Loucy (cell line): Measurements from ENCODE around the gene PEA15.

Source experiments
- H2AFZ ChIP-seq: fragments of 200-600 bp; sonication (generic); 2 replicates; pipeline ENCODE4 v1.6.0; 2016; ENCODE audit warnings: antibody characterized with exemption, mild to moderate bottlenecking, low read length, moderate library complexity
- H3F3A ChIP-seq: fragments of 200-600 bp; 2 replicates; pipeline ENCODE4 v1.6.0; 2016; ENCODE audit warnings: antibody characterized with exemption, low read depth, mild to moderate bottlenecking
- H3K27me3 ChIP-seq: fragments of 200-600 bp; sonication (generic); 2 replicates; pipeline ENCODE4 v1.6.1; 2014; ENCODE audit warnings: low read length, mild to moderate bottlenecking; ENCODE audit not compliant: insufficient read depth, poor library complexity, severe bottlenecking
- H3K36me3 ChIP-seq: fragments of 200-600 bp; sonication (generic); 2 replicates; pipeline ENCODE4 v1.6.1; 2016; ENCODE audit warnings: low read length; ENCODE audit not compliant: insufficient read depth
- H3K4me1 ChIP-seq: fragments of 200-600 bp; sonication (generic); 2 replicates; pipeline ENCODE4 v1.5.1; 2014; ENCODE audit warnings: low read length, mild to moderate bottlenecking; ENCODE audit not compliant: insufficient read depth, poor library complexity, severe bottlenecking
- H3K4me2 ChIP-seq: fragments of 200-600 bp; sonication (generic); 2 replicates; pipeline ENCODE4 v1.6.0; 2014; ENCODE audit warnings: antibody characterized with exemption, low read length, low read depth, mild to moderate bottlenecking; ENCODE audit not compliant: poor library complexity, severe bottlenecking
- H3K4me3 ChIP-seq: fragments of 200-600 bp; sonication (generic); 2 replicates; pipeline ENCODE4 v1.5.1; 2014; ENCODE audit warnings: low read length, mild to moderate bottlenecking, mixed read lengths; ENCODE audit not compliant: poor library complexity, severe bottlenecking
- H3K79me2 ChIP-seq: fragments of 200-600 bp; sonication (generic); 2 replicates; pipeline ENCODE4 v1.6.1; 2014; ENCODE audit warnings: low read length; ENCODE audit not compliant: insufficient read depth
- H3K9ac ChIP-seq: fragments of 200-600 bp; sonication (generic); 2 replicates; pipeline ENCODE4 v1.6.0; 2014; ENCODE audit warnings: mild to moderate bottlenecking, low read depth, low read length, moderate library complexity; ENCODE audit not compliant: poor library complexity, severe bottlenecking
- H3K9me2 ChIP-seq: fragments of 200-600 bp; sonication (generic); replicated peaks from 2 replicates; pipeline ENCODE4 v1.6.1; 2016; ENCODE audit warnings: low read depth, low read length, mixed read lengths
- H3K9me3 ChIP-seq: fragments of 200-600 bp; sonication (generic); 2 replicates; pipeline ENCODE4 v1.6.1; 2014; ENCODE audit warnings: mild to moderate bottlenecking, antibody characterized with exemption, low read length, low read depth; ENCODE audit not compliant: insufficient read depth
- H4K20me1 ChIP-seq: fragments of 200-600 bp; sonication (generic); 2 replicates; pipeline ENCODE4 v1.6.0; 2014; ENCODE audit warnings: antibody characterized with exemption, low read length, mild to moderate bottlenecking; ENCODE audit not compliant: insufficient read depth, poor library complexity, severe bottlenecking
- CTCF ChIP-seq: fragments of 200-600 bp; sonication (generic); conservative IDR thresholded peaks from 2 replicates; pipeline ENCODE4 v1.5.1; 2014; ENCODE audit warnings: mild to moderate bottlenecking, antibody characterized with exemption, low read length
- EZH2phosphoT487 ChIP-seq: fragments of 200-600 bp; IDR thresholded peaks from 2 replicates; pipeline ENCODE4 v1.6.1; 2018; ENCODE audit warnings: antibody characterized with exemption, mild to moderate bottlenecking, moderate library complexity, borderline replicate concordance

PEA15 gene

GRCh38 chr1:160186246-160186645 lies 18.9 kb upstream of the PEA15 start:
- Histone ChIP-seq H3K4me2 (no peak overlapping the region), H3K4me1 (no peaks in the 10 kb centered on the region), H3K9me2 (no peaks in the 10 kb centered on the region), H3K9me3 (no peaks in the 10 kb centered on the region), H4K20me1 (no peaks in the 10 kb centered on the region), H3F3A (no peaks in the 10 kb centered on the region), H2AFZ (no peak overlapping the region), H3K36me3 (no peaks in the 10 kb centered on the region), H3K4me3 (no peak overlapping the region), H3K79me2 (no peaks in the 10 kb centered on the region), H3K9ac (no peak overlapping the region), H3K27me3 (no peaks in the 10 kb centered on the region)
- TF ChIP-seq EZH2phosphoT487 (no peak), CTCF (no peak)

GRCh38 chr1:160186729-160187128 lies 18.5 kb upstream of the PEA15 start:
- no peak overlapping the region for H3K9ac ChIP-seq
- H3K27me3 ChIP-seq, result no peaks in the 10 kb centered on the region
- H3F3A ChIP-seq, result no peaks in the 10 kb centered on the region
- H3K79me2 ChIP-seq, result no peaks in the 10 kb centered on the region
- no peaks in the 10 kb centered on the region for H3K4me1 ChIP-seq
- H3K4me2 ChIP-seq, result no peak overlapping the region
- no peaks in the 10 kb centered on the region for H4K20me1 ChIP-seq
- H3K4me3 ChIP-seq, result no peak overlapping the region
- H3K36me3 ChIP-seq, result no peaks in the 10 kb centered on the region
- no peak overlapping the region for H2AFZ ChIP-seq
- no peaks in the 10 kb centered on the region for H3K9me2 ChIP-seq
- TF ChIP-seq EZH2phosphoT487, result no peak
- no peak for TF ChIP-seq CTCF
- H3K9me3 ChIP-seq, result no peaks in the 10 kb centered on the region

- H3K27me3 ChIP-seq, result no peaks in the 10 kb centered on the region
- no peaks in the 10 kb centered on the region for H4K20me1 ChIP-seq
- no peaks in the 10 kb centered on the region for H3K4me1 ChIP-seq
- H3K36me3 ChIP-seq, result no peaks in the 10 kb centered on the region
- no peak overlapping the region for H3K4me2 ChIP-seq
- TF ChIP-seq EZH2phosphoT487, result no peak
- TF ChIP-seq CTCF, result no peak
- no peaks in the 10 kb centered on the region for H3F3A ChIP-seq
- no peak overlapping the region for H3K4me3 ChIP-seq
- H2AFZ ChIP-seq, result no peak overlapping the region
- H3K9ac ChIP-seq, result no peak overlapping the region
- H3K9me3 ChIP-seq, result no peaks in the 10 kb centered on the region
- H3K79me2 ChIP-seq, result no peaks in the 10 kb centered on the region
- no peaks in the 10 kb centered on the region for H3K9me2 ChIP-seq
Observed at GRCh38 chr1:160187407-160187806, 17.8 kb upstream of the PEA15 start.
